MM.1S (cell line): ENCODE measurements around the gene SLC25A1.

Source experiments
- EZH2 ChIP-seq: fragments of 300-600 bp; sonication (generic); optimal IDR thresholded peaks from 2 replicates; pipeline ENCODE3; 2017; ENCODE audit warnings: low read depth, mild to moderate bottlenecking, antibody characterized with exemption, low read length, mixed read lengths
- EZH2phosphoT487 ChIP-seq: fragments of 300-600 bp; sonication (generic); IDR thresholded peaks from 2 replicates; pipeline ENCODE4 v1.6.1; 2018; ENCODE audit warnings: antibody characterized with exemption, low read length
- TF ChIP-seq, protein P1 (sequence below): fragments of 300-600 bp; sonication (generic); IDR thresholded peaks from 2 replicates; pipeline ENCODE4 v1.5.1; 2016; ENCODE audit warnings: antibody characterized with exemption, low read length, mixed read lengths

DNA sequence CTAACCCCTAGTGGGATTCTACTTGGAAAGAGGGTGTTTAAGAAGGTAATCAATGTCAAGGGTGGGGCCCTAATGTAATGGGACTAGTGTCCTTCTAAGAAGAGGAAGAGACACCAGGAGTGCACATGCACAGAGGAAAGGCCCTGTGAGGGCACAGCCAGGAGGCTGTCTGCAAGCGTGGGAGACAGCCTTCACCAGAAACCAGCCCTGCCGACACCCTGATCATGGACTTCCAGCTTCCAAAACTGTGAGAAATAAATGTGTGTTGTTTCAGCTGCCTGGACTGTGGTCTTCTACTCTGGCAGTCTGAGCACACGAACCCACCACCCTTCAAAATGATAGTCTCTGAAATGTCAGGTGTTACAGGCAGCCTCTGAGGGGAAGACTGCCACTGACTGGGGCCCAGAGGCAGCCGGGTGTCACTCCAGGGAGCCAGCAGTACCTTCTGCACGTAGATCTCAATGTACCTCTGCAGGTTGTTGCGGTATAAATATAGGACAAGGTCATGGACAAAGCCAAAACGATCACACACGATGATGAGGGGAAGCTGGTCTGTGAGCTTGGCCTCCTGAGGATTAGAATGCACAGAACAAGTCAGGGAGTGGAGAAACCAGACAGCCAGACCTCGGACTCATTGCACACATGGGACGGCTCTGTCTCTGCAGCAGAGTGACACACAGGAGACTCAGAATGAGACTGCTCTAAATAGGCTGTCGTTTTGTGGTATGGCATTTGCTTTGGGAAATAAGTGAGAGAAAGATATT, 43.9 kb upstream of the SLC25A1 start:
- TF ChIP-seq, protein P1, sequence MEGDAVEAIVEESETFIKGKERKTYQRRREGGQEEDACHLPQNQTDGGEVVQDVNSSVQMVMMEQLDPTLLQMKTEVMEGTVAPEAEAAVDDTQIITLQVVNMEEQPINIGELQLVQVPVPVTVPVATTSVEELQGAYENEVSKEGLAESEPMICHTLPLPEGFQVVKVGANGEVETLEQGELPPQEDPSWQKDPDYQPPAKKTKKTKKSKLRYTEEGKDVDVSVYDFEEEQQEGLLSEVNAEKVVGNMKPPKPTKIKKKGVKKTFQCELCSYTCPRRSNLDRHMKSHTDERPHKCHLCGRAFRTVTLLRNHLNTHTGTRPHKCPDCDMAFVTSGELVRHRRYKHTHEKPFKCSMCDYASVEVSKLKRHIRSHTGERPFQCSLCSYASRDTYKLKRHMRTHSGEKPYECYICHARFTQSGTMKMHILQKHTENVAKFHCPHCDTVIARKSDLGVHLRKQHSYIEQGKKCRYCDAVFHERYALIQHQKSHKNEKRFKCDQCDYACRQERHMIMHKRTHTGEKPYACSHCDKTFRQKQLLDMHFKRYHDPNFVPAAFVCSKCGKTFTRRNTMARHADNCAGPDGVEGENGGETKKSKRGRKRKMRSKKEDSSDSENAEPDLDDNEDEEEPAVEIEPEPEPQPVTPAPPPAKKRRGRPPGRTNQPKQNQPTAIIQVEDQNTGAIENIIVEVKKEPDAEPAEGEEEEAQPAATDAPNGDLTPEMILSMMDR = no peak
- no peak for TF ChIP-seq EZH2
- TF ChIP-seq EZH2phosphoT487 = no peak
